Lower lobe of right lung (tissue), 2 donors: Measurements from ENCODE around the gene BBLN. TPM values are rescaled to one million over a fixed set of nuclear protein-coding genes. Genes with fewer than 3 reads are reported as not detected.

Experiments
- ATAC-seq, 2 donors: fragments of 200-7000 bp; cut with Tn5 transposase; one replicate each; pipeline ENCODE4 v1.9.1; 2020 to 2022; ENCODE audit warnings: mild to moderate bottlenecking in 2 of 2, moderate library complexity in 2 of 2
- DNase-seq: peaks from one replicate; pipeline ENCODE4 v3.0.0-alpha.2; 2020
- H3K27ac ChIP-seq: fragments of 200-600 bp; one replicate; pipeline ENCODE4 v1.8.0; 2022
- H3K27me3 ChIP-seq: fragments of 200-600 bp; one replicate; pipeline ENCODE4 v1.8.0; 2022; ENCODE audit warnings: low read depth
- H3K36me3 ChIP-seq: fragments of 200-600 bp; one replicate; pipeline ENCODE4 v1.8.0; 2022; ENCODE audit warnings: mild to moderate bottlenecking
- H3K4me1 ChIP-seq: fragments of 200-600 bp; one replicate; pipeline ENCODE4 v1.8.0; 2022
- H3K4me3 ChIP-seq: fragments of 200-600 bp; one replicate; pipeline ENCODE4 v1.8.0; 2022; ENCODE audit warnings: mild to moderate bottlenecking
- H3K9me3 ChIP-seq: fragments of 200-600 bp; one replicate; pipeline ENCODE4 v1.8.0; 2022
- CTCF ChIP-seq: fragments of 200-600 bp; IDR thresholded peaks from one replicate; pipeline ENCODE4 v1.8.0; 2022; ENCODE audit warnings: antibody characterized with exemption, mild to moderate bottlenecking
- intact Hi-C: fragments of 100-400 bp; cut with DNase I; formaldehyde crosslinking; loops from one replicate; pipeline ENCODE4 v1.11.0; 2022
- total RNA-seq: library from RNA; stranded (reverse); fragmentation: NEBNext Ultra II Directional; extraction: Animal tissue kit (Norgen Biotek cat#: 25700); gene quantifications from one replicate; pipeline ENCODE4 v1.2.1, GENCODE V29; 2021
- donor health status: DM: no; HTN: yes; CAD: no; lungs with severe emphysema.

The BBLN gene
- total RNA-seq, 1 donor from 2014 or later, result 47.9 TPM

DNA sequence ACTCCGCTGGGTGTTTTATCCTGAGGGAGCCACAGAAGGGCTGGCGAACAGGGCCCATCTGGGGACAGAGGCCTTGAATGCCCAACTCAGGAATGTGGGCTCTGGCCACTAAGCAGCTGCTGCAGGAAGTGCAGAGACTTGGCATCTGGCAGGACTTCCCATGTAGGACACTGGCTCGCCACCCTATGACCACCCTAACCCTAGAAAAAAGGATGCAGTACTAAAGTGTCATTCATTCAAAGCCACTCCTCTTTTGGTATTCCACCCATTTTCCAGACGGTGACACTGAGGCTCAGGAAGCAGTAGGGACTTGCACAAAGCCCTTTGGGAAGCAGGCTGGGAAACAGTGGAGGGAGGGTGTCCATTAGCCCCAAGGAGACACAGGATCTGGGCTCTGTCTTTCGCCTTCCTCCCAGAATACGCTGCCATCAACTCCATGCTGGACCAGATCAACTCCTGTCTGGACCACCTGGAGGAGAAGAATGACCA is 3.0 kb downstream of the BBLN start:
- Histone ChIP-seq H3K4me3 (no peak overlapping the region), H3K4me1 (peaks cover 18% of the 10 kb centered on the region), H3K9me3 (no peaks in the 10 kb centered on the region), H3K27ac (no peak overlapping the region), H3K27me3 (no peaks in the 10 kb centered on the region), H3K36me3 (peaks cover 52% of the 10 kb centered on the region)
- intact Hi-C loops, result no loop called here
- DNase-seq (no peak), ATAC-seq (no peak)
- TF ChIP-seq CTCF, result no peak

- Histone ChIP-seq H3K27ac (no peak overlapping the region), H3K4me1 (peaks cover 18% of the 10 kb centered on the region), H3K27me3 (no peaks in the 10 kb centered on the region), H3K36me3 (peaks cover 58% of the 10 kb centered on the region), H3K4me3 (no peak overlapping the region), H3K9me3 (no peaks in the 10 kb centered on the region)
- ATAC-seq, result no peak
- intact Hi-C loops, result no loop called here
- DNase-seq, result no peak
- TF ChIP-seq CTCF, result no peak
These were observed 3.6 kb downstream of the BBLN start for GRCh38 chr9:128163523-128164306.

DNA sequence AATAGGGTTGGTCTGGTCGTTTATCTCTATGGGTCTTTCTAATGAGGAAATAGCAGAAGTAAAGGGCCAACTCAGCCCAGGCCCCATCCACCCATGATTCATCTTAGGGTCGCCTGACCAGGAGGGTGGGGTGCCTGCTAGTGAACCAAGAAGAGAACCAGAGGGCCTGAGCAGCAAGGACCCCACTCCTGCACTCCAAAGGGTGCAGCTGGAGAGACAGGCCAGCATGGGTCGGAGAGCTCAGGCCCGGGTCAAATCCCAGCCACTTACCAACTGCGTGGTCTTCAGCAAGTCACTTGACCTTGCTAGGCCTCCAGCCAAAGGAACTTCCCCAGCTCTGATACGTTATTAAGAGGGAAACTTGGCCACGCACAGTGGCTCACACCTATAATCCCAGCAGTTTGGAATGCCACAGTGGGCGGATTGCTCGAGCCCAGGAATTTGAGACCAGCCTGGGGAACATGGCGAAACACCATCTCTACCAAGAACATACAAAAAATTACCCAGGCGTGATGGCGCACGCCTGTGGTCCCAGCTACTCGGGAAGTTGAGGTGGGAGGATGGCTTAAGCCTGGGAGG is 4.3 kb downstream of the BBLN start:
- Histone ChIP-seq H3K27ac (no peak overlapping the region), H3K27me3 (no peaks in the 10 kb centered on the region), H3K36me3 (peaks cover 65% of the 10 kb centered on the region), H3K4me1 (peaks cover 15% of the 10 kb centered on the region), H3K4me3 (no peak overlapping the region), H3K9me3 (no peaks in the 10 kb centered on the region)
- intact Hi-C loops, result no loop called here
- no peak for TF ChIP-seq CTCF
- DNase-seq (no peak), ATAC-seq (no peak)

GRCh38 chr9:128166169-128166568 is 6.1 kb downstream of the BBLN start:
- no peak for ATAC-seq
- DNase-seq, result no peak
- H3K36me3 ChIP-seq, result peaks cover 83% of the 10 kb centered on the region

GRCh38 chr9:128167209-128167608 is 7.1 kb downstream of the BBLN start:
- H3K36me3 ChIP-seq, result peaks cover 85% of the 10 kb centered on the region
- H3K27ac ChIP-seq, result no peak overlapping the region
- DNase-seq (no peak), ATAC-seq (no peak)
- intact Hi-C loops, result no loop called here
- no peak overlapping the region for H3K4me3 ChIP-seq
- H3K27me3 ChIP-seq, result no peaks in the 10 kb centered on the region
- TF ChIP-seq CTCF, result no peak
- H3K9me3 ChIP-seq, result no peaks in the 10 kb centered on the region
- H3K4me1 ChIP-seq, result no peaks in the 10 kb centered on the region

More at GRCh38 chr9:128166169-128166568, 6.1 kb downstream of the BBLN start:
- H3K27ac ChIP-seq, result no peak overlapping the region
- H3K4me1 ChIP-seq, result peaks cover 3% of the 10 kb centered on the region
- H3K9me3 ChIP-seq, result no peaks in the 10 kb centered on the region
- no peak for TF ChIP-seq CTCF
- H3K27me3 ChIP-seq, result no peaks in the 10 kb centered on the region
- no peak overlapping the region for H3K4me3 ChIP-seq
- intact Hi-C loops, result no loop called here
